ENCODE measurements around the gene ATP6V1G3. TPM values are rescaled to one million over a fixed set of nuclear protein-coding genes. Genes with fewer than 3 reads are reported as not detected.

The ATP6V1G3 gene
- polyA plus RNA-seq, 3 donors, result not detected

GRCh38 chr1:198575292-198575691 is 34.8 kb upstream of the ATP6V1G3 start:
- Mint-ChIP-seq H3K27me3 (ENCODE audit: low read depth in 3 of 3) (peaks cover 0 to 4% (median 0%) of the 10 kb centered on the region in 3 donors), H3K9me3 (peaks cover 0 to 6% (median 1%) of the 10 kb centered on the region in 7 donors), H3K36me3 (no peaks in the 10 kb centered on the region), H3K4me1 (peaks cover 10% of the 10 kb centered on the region), H3K27ac (peak overlapping the region in 2 of 7 donors; percentile 14 to 85), H3K4me3 (no peak overlapping the region)
- Histone ChIP-seq H4K20me1 (ENCODE audit: insufficient read depth, low read length) (no peaks in the 10 kb centered on the region), H3K4me2 (replicated peaks; ENCODE audit: extremely low read depth, low read length, poor library complexity, severe bottlenecking) (no peak overlapping the region), H3K27me3 (ENCODE audit: control insufficient read depth in 2 of 2, insufficient read depth in 2 of 2, low read length in 2 of 2) (no peaks in the 10 kb centered on the region), H3K79me2 (ENCODE audit: insufficient read depth, low read length) (no peaks in the 10 kb centered on the region), H3K4me3 (replicated peaks in 1 of 3; ENCODE audit: low read depth in 2 of 3, low read length in 3 of 3) (no peak overlapping the region), H3K27ac (ENCODE audit: low read depth in 1 of 2, low read length in 2 of 2) (peak overlapping the region in 1 of 2 donors; percentile 44), H3K4me1 (ENCODE audit: control insufficient read depth in 1 of 2, insufficient read depth in 2 of 2, low read length in 2 of 2) (peaks cover 10 to 12% of the 10 kb centered on the region in 2 donors), H3K36me3 (replicated peaks in 1 of 2; ENCODE audit: control insufficient read depth in 1 of 2, insufficient read depth in 2 of 2, low read length in 2 of 2) (no peaks in the 10 kb centered on the region), H2AFZ (ENCODE audit: insufficient read depth, low read depth, low read length, poor library complexity, severe bottlenecking) (no peak overlapping the region), H3K9ac (ENCODE audit: insufficient read depth, low read length, poor library complexity, severe bottlenecking) (no peak overlapping the region), H3K9me3 (replicated peaks in 1 of 2; ENCODE audit: control insufficient read depth in 1 of 2, insufficient read depth in 1 of 2, low read length in 2 of 2) (peaks cover 0 to 4% of the 10 kb centered on the region in 2 donors)
- intact Hi-C loops (cut with micrococcal nuclease), result no loop called here
- WGBS (ENCODE audit: insufficient coverage), result no CpG with 5 or more reads among the region's 1 CpG
- TF ChIP-seq, protein P1, sequence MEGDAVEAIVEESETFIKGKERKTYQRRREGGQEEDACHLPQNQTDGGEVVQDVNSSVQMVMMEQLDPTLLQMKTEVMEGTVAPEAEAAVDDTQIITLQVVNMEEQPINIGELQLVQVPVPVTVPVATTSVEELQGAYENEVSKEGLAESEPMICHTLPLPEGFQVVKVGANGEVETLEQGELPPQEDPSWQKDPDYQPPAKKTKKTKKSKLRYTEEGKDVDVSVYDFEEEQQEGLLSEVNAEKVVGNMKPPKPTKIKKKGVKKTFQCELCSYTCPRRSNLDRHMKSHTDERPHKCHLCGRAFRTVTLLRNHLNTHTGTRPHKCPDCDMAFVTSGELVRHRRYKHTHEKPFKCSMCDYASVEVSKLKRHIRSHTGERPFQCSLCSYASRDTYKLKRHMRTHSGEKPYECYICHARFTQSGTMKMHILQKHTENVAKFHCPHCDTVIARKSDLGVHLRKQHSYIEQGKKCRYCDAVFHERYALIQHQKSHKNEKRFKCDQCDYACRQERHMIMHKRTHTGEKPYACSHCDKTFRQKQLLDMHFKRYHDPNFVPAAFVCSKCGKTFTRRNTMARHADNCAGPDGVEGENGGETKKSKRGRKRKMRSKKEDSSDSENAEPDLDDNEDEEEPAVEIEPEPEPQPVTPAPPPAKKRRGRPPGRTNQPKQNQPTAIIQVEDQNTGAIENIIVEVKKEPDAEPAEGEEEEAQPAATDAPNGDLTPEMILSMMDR (IDR thresholded peaks at IDR 0.05), result no peak
- no peak for DNase-seq

DNA sequence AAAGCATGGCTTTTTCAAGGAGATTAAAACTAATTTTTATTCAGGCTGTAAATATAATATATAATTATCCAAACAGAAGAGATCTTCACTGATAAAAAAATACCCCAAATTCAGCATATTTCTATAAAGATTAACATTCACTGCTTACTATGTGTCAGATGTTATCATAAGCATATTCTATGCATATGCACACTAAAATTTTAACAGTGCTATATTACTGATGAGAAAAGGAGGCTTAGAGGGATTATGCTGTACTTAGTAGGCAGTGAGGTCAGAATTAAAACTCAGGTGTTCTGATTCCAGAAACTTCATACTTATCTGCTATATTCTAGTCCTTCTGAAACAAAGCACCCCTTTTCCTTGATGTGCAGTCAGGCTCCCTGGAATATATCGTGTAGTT is 33.8 kb upstream of the ATP6V1G3 start:
- Histone ChIP-seq H3K4me2 (replicated peaks; ENCODE audit: extremely low read depth, low read length, poor library complexity, severe bottlenecking) (no peak overlapping the region), H3K27me3 (ENCODE audit: control insufficient read depth in 2 of 2, insufficient read depth in 2 of 2, low read length in 2 of 2) (no peaks in the 10 kb centered on the region), H3K9ac (ENCODE audit: insufficient read depth, low read length, poor library complexity, severe bottlenecking) (no peak overlapping the region), H2AFZ (ENCODE audit: insufficient read depth, low read depth, low read length, poor library complexity, severe bottlenecking) (no peak overlapping the region), H3K4me3 (replicated peaks in 1 of 3; ENCODE audit: low read depth in 2 of 3, low read length in 3 of 3) (no peak overlapping the region), H3K9me3 (replicated peaks in 1 of 2; ENCODE audit: control insufficient read depth in 1 of 2, insufficient read depth in 1 of 2, low read length in 2 of 2) (no peaks in the 10 kb centered on the region), H3K27ac (ENCODE audit: low read depth in 1 of 2, low read length in 2 of 2) (no peak overlapping the region), H3K79me2 (ENCODE audit: insufficient read depth, low read length) (no peaks in the 10 kb centered on the region), H3K36me3 (replicated peaks in 1 of 2; ENCODE audit: control insufficient read depth in 1 of 2, insufficient read depth in 2 of 2, low read length in 2 of 2) (no peaks in the 10 kb centered on the region), H4K20me1 (ENCODE audit: insufficient read depth, low read length) (no peaks in the 10 kb centered on the region), H3K4me1 (ENCODE audit: control insufficient read depth in 1 of 2, insufficient read depth in 2 of 2, low read length in 2 of 2) (peaks cover 10 to 12% of the 10 kb centered on the region in 2 donors)
- Mint-ChIP-seq H3K9me3 (peaks cover 0 to 5% (median 1%) of the 10 kb centered on the region in 7 donors), H3K4me3 (no peak overlapping the region), H3K4me1 (peaks cover 10% of the 10 kb centered on the region), H3K27me3 (ENCODE audit: low read depth in 3 of 3) (peaks cover 0 to 4% (median 0%) of the 10 kb centered on the region in 3 donors), H3K36me3 (no peaks in the 10 kb centered on the region), H3K27ac (no peak overlapping the region)
- no CpG with 5 or more reads among the region's 1 CpG for WGBS (ENCODE audit: insufficient coverage)
- TF ChIP-seq, protein P1 (IDR thresholded peaks at IDR 0.05), result no peak
- intact Hi-C loops (cut with micrococcal nuclease), result no loop called here
- no peak for DNase-seq

All from CD14-positive monocyte (primary cell).